GM23338 (cell line): ENCODE results near the gene PAX5.

Source experiments
- CREB1 ChIP-seq: fragments of 250-450 bp; sonication (Bioruptor Pico); IDR thresholded peaks from 2 replicates; pipeline ENCODE4 v1.5.0; 2020; ENCODE audit warnings: low read depth, mild to moderate bottlenecking, moderate library complexity
- EZH2 ChIP-seq: fragments of 200-600 bp; sonication (generic); IDR thresholded peaks from one replicate; pipeline ENCODE4 v1.8.0; 2017; ENCODE audit warnings: antibody characterized with exemption, mild to moderate bottlenecking, low read depth; ENCODE audit not compliant: unreplicated experiment
- EZH2phosphoT487 ChIP-seq: fragments of 200-600 bp; sonication (generic); IDR thresholded peaks from one replicate; pipeline ENCODE4 v1.8.1; 2018; ENCODE audit warnings: antibody characterized with exemption; ENCODE audit not compliant: unreplicated experiment
- JUNB ChIP-seq: IDR thresholded peaks from one replicate; pipeline ENCODE4 v1.6.1; 2016; ENCODE audit warnings: antibody characterized with exemption; ENCODE audit not compliant: unreplicated experiment
- POLR2AphosphoS5 ChIP-seq: IDR thresholded peaks from 2 replicates; pipeline ENCODE4 v1.6.1; 2016; ENCODE audit warnings: antibody characterized with exemption, low read depth
- STAT1 ChIP-seq: IDR thresholded peaks from one replicate; pipeline ENCODE4 v1.6.1; 2016; ENCODE audit warnings: antibody characterized with exemption; ENCODE audit not compliant: unreplicated experiment
- TF ChIP-seq, protein P1 (sequence below), 2 experiments: fragments of 200-600 bp in 1 of 2; sonication (generic) in 1 of 2; conservative IDR thresholded peaks; 2 replicates each; pipeline versions ENCODE4 v1.5.1 to v1.6.1; 2016 to 2017; ENCODE audit warnings: antibody characterized with exemption in 2 of 2, low read depth in 2 of 2, mild to moderate bottlenecking in 2 of 2, moderate library complexity in 1 of 2
- TF ChIP-seq, protein P2 (sequence below): fragments of 250-450 bp; sonication (Bioruptor Pico); IDR thresholded peaks from 2 replicates; pipeline ENCODE4 v1.5.0; 2020; ENCODE audit warnings: mild to moderate bottlenecking, moderate library complexity
- TF ChIP-seq, protein P3 (sequence below): IDR thresholded peaks from 2 replicates; pipeline ENCODE4 v1.6.1; 2016; ENCODE audit warnings: antibody characterized with exemption
- TF ChIP-seq, protein P4 (sequence below): IDR thresholded peaks from one replicate; pipeline ENCODE4 v1.6.1; 2018; ENCODE audit warnings: antibody characterized with exemption; ENCODE audit not compliant: unreplicated experiment

DNA sequence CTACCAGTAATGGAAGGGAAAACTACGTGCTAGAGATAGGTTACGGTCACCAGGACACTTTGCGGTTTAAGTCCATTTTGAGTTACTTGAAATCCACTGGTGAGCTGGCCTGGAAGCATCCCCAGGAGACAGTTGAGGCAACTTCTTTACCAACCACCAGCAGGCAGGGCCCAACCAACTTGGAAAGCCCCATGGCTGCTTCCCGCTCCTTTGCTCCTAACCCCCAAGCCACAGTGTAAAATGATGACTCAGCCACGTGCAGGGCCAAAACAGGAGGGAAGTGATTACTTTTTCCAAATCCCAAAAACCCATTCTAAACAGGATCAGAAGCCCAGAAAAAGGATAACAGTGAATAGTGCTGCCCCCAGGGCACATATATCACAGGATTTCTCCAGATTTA is 87.4 kb downstream of the PAX5 start:
- TF ChIP-seq, protein P1, sequence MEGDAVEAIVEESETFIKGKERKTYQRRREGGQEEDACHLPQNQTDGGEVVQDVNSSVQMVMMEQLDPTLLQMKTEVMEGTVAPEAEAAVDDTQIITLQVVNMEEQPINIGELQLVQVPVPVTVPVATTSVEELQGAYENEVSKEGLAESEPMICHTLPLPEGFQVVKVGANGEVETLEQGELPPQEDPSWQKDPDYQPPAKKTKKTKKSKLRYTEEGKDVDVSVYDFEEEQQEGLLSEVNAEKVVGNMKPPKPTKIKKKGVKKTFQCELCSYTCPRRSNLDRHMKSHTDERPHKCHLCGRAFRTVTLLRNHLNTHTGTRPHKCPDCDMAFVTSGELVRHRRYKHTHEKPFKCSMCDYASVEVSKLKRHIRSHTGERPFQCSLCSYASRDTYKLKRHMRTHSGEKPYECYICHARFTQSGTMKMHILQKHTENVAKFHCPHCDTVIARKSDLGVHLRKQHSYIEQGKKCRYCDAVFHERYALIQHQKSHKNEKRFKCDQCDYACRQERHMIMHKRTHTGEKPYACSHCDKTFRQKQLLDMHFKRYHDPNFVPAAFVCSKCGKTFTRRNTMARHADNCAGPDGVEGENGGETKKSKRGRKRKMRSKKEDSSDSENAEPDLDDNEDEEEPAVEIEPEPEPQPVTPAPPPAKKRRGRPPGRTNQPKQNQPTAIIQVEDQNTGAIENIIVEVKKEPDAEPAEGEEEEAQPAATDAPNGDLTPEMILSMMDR (conservative IDR thresholded peaks at IDR 0.05; ENCODE audit: low read depth in 2 of 2): no peak
- no peak for TF ChIP-seq EZH2phosphoT487
- TF ChIP-seq CREB1 (CRISPR knock-in tag): no peak
- TF ChIP-seq, protein P2, sequence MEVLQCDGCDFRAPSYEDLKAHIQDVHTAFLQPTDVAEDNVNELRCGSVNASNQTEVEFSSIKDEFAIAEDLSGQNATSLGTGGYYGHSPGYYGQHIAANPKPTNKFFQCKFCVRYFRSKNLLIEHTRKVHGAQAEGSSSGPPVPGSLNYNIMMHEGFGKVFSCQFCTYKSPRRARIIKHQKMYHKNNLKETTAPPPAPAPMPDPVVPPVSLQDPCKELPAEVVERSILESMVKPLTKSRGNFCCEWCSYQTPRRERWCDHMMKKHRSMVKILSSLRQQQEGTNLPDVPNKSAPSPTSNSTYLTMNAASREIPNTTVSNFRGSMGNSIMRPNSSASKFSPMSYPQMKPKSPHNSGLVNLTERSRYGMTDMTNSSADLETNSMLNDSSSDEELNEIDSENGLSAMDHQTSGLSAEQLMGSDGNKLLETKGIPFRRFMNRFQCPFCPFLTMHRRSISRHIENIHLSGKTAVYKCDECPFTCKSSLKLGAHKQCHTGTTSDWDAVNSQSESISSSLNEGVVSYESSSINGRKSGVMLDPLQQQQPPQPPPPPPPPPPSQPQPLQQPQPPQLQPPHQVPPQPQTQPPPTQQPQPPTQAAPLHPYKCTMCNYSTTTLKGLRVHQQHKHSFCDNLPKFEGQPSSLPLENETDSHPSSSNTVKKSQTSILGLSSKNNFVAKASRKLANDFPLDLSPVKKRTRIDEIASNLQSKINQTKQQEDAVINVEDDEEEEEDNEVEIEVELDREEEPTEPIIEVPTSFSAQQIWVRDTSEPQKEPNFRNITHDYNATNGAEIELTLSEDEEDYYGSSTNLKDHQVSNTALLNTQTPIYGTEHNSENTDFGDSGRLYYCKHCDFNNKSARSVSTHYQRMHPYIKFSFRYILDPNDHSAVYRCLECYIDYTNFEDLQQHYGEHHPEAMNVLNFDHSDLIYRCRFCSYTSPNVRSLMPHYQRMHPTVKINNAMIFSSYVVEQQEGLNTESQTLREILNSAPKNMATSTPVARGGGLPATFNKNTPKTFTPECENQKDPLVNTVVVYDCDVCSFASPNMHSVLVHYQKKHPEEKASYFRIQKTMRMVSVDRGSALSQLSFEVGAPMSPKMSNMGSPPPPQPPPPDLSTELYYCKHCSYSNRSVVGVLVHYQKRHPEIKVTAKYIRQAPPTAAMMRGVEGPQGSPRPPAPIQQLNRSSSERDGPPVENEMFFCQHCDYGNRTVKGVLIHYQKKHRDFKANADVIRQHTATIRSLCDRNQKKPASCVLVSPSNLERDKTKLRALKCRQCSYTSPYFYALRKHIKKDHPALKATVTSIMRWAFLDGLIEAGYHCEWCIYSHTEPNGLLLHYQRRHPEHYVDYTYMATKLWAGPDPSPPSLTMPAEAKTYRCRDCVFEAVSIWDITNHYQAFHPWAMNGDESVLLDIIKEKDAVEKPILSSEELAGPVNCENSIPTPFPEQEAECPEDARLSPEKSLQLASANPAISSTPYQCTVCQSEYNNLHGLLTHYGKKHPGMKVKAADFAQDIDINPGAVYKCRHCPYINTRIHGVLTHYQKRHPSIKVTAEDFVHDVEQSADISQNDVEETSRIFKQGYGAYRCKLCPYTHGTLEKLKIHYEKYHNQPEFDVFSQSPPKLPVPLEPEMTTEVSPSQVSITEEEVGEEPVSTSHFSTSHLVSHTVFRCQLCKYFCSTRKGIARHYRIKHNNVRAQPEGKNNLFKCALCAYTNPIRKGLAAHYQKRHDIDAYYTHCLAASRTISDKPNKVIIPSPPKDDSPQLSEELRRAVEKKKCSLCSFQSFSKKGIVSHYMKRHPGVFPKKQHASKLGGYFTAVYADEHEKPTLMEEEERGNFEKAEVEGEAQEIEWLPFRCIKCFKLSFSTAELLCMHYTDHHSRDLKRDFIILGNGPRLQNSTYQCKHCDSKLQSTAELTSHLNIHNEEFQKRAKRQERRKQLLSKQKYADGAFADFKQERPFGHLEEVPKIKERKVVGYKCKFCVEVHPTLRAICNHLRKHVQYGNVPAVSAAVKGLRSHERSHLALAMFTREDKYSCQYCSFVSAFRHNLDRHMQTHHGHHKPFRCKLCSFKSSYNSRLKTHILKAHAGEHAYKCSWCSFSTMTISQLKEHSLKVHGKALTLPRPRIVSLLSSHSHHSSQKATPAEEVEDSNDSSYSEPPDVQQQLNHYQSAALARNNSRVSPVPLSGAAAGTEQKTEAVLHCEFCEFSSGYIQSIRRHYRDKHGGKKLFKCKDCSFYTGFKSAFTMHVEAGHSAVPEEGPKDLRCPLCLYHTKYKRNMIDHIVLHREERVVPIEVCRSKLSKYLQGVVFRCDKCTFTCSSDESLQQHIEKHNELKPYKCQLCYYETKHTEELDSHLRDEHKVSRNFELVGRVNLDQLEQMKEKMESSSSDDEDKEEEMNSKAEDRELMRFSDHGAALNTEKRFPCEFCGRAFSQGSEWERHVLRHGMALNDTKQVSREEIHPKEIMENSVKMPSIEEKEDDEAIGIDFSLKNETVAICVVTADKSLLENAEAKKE (CRISPR knock-in tag): no peak
- TF ChIP-seq POLR2AphosphoS5: no peak
- TF ChIP-seq JUNB: no peak
- TF ChIP-seq, protein P3, sequence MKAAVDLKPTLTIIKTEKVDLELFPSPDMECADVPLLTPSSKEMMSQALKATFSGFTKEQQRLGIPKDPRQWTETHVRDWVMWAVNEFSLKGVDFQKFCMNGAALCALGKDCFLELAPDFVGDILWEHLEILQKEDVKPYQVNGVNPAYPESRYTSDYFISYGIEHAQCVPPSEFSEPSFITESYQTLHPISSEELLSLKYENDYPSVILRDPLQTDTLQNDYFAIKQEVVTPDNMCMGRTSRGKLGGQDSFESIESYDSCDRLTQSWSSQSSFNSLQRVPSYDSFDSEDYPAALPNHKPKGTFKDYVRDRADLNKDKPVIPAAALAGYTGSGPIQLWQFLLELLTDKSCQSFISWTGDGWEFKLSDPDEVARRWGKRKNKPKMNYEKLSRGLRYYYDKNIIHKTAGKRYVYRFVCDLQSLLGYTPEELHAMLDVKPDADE: no peak
- TF ChIP-seq EZH2: no peak
- TF ChIP-seq, protein P4, sequence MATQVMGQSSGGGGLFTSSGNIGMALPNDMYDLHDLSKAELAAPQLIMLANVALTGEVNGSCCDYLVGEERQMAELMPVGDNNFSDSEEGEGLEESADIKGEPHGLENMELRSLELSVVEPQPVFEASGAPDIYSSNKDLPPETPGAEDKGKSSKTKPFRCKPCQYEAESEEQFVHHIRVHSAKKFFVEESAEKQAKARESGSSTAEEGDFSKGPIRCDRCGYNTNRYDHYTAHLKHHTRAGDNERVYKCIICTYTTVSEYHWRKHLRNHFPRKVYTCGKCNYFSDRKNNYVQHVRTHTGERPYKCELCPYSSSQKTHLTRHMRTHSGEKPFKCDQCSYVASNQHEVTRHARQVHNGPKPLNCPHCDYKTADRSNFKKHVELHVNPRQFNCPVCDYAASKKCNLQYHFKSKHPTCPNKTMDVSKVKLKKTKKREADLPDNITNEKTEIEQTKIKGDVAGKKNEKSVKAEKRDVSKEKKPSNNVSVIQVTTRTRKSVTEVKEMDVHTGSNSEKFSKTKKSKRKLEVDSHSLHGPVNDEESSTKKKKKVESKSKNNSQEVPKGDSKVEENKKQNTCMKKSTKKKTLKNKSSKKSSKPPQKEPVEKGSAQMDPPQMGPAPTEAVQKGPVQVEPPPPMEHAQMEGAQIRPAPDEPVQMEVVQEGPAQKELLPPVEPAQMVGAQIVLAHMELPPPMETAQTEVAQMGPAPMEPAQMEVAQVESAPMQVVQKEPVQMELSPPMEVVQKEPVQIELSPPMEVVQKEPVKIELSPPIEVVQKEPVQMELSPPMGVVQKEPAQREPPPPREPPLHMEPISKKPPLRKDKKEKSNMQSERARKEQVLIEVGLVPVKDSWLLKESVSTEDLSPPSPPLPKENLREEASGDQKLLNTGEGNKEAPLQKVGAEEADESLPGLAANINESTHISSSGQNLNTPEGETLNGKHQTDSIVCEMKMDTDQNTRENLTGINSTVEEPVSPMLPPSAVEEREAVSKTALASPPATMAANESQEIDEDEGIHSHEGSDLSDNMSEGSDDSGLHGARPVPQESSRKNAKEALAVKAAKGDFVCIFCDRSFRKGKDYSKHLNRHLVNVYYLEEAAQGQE: no peak
- no peak for TF ChIP-seq STAT1
